Kidney tubule cell (primary cell): Measurements from ENCODE around the gene GABPA.
A peak's percentile ranks its signal among the peaks of the same experiment; 100 is the strongest.
"Not testable (repeated sequence)": the region's sequence is repeated elsewhere in the genome, so short reads cannot be mapped to it uniquely, and the experiment has no call there.

Experiments
- DNase-seq: peaks from one replicate; pipeline ENCODE4 v3.0.0-alpha.2; 2018; ENCODE audit warnings: low spot score

Gene GABPA

DNA sequence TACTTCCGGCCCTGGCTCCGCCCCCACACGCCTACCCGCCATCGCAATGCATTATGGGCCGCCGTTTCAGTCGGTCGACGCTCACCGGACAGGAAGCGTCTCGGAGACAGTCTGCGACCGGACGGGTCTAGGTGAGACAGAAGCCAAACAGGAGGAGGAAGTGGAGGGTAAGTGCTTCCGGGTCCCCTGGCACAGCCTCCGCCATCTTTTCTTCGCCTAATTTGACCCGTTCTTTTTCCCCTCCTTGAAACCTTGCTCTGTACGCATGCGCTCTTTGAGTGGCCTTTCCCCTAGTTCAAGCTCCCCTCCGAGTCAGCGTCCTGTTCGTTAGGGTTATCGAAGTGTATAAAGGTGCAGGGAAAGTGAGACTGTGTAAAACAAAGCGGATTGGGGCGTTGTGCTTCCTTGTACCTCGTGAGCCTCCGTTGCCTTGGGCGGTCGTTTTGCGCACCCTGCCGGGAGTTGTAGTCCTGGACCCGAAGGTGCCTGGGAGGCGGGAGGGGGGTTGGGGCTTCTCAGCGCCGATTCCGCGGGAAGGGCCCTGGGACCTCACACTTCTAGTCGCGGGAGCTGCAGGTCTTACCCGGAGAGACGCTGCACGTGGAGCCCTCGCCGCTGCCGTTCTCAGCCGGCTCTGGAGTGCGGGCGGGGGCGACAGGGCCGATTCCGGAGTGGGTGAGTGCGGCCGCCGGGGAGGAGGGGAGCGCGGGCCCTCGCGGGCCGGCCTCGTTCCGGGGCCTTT, at the start of gene GABPA, which contains the start of gene ATP5PF:
TSS of gene GABPA (plus strand) at position 69 of the 742 bp plus-strand sequence. CDS start 6,627 bp downstream, outside the sequence.
TSS of gene ATP5PF (minus strand) at position 1 of the 742 bp plus-strand sequence. CDS start 5,110 bp downstream, outside the sequence.
- peak; percentile 99 for DNase-seq

DNA sequence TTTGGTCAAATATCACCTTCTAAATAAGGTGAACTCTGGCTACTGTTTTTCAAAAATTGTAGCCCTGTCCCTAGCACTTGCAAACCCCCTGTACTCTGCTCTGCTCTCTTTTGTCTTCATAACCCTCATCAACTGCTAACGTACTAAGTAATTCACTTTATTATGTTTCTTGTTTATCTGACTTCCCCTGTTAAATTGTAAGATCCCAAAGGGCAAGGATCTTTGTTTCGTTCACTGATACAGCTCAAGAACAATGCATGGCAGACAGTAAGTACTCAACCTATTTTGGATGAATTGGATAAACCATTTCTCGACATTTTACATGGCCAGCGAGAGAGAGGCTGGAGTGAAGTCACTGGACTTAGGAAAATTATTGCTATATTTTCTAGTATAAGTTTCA, 47.0 kb upstream of the GABPA start:
- no peak for DNase-seq

DNA sequence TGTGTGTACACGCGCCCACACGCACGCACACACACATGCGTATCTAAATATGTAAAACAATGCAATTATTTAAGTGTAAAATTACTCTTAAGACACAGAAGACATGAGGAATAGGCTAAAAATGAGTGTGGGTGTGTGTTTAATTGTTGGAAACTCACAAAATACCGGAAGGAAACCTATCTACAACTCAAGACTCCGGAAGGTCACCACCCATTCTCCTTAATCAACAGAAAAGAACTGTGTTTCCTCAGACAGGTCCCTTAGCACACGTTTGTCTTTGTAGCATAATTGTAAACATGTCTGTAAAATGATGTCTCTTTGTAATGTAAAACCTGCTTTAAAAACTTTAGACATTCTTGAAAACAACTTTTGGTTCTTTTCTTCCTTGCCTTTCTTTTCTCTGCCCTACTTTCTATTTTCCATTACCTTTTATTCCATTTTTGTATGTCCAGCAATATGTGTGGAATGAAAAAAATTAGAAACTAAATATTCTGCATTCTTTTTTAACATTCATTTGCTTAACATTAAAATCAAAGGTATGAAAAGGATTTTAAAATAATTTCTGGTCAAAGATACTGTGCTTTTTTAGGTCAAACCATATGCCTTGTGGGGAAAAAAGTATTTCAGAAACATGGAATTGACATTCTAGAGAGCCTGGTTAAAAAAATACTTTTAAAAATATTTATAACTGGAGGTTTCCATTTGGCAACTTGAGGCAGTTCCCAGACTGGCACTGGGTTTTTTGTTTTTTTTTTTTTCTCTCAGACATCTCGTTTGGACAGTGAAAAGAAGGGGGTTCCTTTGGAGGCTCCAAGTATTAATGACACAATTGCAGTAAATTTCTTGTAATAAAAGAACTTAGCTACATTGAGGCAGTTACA, 46.3 kb upstream of the GABPA start:
- no peak for DNase-seq

DNA sequence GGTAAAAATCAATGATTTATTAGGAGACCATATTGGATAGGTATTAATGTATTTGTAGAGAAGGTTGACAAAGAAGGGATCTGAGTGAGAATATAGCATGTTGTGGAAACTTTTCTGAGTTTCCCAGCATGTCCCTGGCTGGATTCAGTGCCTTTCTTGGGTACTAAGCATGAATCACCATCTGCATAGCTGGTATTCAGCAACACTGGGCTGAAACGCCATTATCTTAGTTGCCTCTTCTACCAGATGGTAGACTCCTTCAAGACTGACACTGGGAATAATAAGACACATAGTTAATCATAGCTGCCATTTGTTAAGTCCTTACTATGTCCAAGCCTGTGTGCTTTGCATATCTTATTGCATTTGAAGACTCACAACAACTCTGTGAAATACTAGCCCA, 45.5 kb upstream of the GABPA start:
- peak; percentile 2 for DNase-seq

DNA sequence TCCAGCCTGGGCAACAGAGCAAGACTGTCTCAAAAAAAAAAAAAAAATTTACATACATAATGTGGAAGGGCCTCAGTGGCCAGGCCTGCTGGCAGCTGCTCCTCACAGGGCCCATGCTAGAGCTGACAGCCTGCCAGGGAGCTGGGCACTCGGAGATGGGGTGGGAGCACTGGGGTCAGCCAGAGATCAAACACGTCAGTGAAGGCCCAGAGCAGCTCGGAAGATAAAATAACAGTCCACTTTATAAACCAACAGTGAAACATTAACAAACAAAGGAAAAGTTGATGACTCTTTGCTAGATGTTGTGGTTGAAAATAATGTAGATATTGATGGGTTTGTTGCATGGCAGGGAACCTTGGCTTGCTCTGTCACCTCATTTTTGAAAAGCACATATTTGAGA, 42.8 kb upstream of the GABPA start:
- peak; percentile 73 for DNase-seq

DNA sequence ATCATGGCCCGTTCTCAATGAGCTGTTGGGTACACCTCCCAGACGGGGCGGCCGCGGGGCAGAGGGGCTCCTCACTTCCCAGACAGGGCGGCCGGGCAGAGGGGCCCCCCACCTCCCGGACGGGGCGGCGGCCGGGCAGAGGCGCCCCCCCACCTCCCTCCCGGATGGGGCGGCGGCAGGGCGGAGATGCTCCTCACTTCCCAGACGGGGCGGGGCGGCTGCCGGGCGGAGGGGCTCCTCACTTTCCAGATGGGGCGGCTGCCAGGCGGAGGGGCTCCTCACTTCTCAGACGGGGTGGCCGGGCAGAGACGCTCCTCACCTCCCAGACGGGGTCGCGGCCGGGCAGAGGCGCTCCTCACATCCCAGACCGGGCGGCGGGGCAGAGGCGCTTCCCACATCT, 39.3 kb upstream of the GABPA start:
- DNase-seq = not testable (repeated sequence)

DNA sequence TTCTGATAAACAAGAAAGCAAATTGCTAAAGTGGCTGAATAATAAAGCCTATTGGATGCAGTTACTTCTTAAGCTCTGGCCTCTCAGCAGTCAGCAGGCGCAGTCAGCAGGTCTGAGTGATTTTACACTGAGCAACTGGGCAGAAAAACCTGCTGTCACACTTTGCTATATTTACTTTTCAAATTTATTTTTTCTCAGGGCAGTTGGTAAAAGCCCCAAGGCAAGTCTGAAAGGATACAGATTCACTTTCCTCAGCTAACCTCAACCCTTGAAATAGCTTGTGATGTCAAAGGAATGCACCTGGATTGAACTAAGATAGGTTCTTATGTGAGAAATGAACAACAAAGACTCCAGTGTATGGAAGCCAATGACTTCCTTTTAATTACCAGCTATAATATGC, 34.0 kb upstream of the GABPA start:
- peak; percentile 19 for DNase-seq

DNA sequence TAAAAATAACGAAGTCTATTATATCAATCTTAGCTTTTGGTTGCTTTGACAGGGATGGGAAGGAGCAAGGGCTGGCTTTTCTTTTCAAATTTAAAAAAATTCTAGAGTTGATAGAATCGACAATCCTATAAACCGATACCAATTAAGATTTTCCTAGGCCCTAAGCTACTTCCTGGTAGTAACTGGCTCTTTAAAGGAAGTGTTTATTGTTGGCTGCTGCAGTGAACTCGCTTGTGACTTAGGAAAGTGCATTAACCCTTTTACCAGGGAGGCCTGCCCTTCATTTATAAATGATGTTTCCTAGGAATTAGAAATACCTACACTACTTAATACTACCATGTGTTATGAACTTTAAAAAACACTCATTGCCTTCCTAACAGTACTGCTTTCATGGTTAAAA, 33.2 kb upstream of the GABPA start:
- DNase-seq = no peak

DNA sequence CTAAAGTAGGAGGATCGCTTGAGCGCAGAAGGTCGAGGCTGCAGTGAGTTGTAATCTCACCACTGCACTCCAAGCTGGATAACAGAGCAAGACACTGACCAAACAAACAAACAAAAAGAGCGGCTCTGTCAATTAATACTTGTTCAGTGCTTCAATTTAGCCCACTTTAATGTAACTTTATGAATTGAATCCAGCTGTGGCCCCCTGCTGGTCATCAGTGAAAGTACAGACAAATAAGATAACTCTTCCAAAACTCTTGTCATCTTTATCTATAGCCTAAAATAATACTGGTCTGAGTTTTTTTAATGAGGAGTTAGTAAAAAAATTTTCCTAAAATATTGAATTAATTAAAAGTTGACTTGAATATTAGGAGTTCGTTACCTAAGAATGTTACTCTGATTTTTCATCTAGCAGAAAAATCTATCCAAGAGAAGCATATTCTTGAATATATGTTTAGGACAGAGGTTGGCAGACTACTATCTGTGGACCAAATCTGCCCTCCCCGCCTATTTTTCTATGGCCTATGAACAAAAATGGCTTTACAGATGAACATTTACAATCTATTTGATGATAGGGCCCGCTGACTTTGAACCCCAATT, 26.2 kb upstream of the GABPA start:
- peak; percentile 50 for DNase-seq

DNA sequence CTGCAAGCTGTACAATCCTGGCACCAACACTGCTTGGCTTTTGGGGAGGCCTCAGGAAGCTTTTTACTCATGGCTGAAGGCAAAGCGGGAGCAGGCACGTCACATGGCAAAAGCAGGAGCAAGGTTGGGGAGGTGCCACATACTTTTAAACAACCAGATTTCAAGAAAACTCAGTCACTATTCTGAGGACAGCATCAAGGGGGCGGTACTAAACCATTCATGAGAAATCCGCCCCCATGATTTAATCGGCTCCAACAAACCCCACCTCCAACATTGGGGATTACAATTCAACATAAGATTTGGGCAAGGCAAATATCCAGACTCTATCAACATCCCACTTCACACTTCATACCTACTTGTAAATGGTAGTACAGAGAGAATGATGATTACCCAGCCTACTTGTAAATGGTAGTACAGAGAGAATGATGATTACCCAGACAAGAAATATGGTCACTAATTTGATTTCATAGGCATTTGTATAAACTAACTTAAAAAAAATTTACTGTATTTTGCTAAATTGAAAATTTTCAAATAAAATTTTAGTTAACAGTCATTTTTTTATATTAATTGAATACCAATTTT, 25.0 kb upstream of the GABPA start:
- no peak for DNase-seq

DNA sequence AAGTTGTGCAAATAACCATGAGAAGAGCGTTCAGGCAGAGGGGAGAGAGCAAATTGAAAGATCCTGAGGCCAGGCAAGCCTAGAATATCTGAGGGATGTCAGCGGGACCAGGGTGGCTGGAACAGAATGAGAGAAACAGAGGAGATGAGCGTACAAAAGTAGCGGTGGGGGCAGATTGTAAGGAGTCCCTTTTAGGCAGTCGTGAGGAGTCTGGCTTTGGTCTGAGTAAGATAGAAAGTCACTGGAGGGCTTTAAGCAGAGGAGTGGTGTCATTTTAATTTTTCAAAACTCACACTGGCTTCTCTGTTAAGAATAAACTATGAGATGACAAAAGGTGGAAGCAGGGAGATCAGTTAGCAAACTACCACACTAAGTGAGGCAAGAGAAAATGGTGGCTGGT, 24.2 kb upstream of the GABPA start:
- no peak for DNase-seq

DNA sequence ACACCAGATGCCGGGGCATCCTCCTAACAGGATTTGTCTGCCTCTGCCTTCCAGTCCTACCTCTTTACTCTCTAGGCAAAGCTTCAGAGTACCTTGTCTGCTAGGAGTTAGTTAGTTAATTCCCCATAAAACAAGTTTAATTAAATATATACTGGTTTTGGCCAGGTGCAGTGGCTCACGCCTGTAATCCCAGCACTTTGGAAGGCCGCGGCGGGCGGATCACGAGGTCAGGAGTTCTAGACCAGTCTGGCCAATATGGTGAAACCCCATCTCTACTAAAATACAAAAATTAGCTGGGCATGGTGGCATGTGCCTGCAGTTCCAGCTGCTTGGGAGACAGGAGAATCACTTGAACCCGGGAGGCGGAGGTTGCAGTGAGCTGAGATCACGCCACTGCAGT, 20.7 kb upstream of the GABPA start:
- not testable (repeated sequence) for DNase-seq

DNA sequence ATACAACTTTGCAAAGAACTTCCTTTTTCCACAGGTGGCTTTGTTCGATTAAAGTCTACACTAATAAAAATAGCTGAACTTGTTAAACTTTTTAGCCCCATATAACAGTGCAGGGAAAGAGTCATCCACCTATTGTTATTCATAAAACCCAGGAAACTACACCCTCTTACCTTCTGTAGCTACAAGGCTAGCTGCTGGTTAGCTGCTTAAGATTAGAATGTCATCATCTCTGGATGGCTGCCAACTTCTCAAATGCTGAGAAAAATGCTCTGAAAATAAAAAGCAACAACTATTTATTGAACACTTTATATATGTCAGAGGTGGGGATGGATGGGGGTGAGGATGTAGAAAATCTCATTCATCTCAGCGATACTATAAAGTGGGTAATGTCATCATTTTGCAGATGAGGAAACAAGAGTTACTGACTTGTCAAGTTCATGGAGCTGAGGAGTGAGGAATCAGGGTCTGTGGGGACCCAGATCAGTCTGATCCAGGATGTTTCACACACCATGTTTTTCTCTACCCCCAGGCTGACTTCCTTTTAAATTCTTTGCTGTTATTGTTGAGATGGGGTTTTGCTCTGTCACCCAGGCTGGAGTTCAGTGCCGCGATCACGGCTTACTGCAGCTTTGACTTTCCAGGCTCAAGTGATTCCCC, 17.2 kb upstream of the GABPA start:
- DNase-seq = peak; percentile 44

DNA sequence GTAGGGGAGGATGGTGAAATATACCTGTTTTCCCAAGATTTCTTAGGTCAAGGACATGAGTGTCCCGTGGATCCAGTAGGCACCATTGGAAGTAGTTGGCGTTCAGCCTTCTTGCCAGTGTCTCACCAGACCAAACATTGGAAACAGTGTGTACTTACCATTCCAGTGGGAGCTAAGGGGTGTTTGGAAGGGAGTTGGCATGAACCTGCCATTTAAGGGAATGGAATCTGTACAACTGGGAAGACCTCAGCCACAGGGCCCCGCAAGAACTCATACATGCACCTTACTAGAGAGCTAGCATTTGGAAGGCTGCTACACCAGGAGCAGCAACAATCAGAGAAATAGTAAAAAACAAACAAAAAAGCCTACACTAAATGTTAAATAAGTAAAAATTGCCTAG, 12.8 kb upstream of the GABPA start:
- DNase-seq = no peak

DNA sequence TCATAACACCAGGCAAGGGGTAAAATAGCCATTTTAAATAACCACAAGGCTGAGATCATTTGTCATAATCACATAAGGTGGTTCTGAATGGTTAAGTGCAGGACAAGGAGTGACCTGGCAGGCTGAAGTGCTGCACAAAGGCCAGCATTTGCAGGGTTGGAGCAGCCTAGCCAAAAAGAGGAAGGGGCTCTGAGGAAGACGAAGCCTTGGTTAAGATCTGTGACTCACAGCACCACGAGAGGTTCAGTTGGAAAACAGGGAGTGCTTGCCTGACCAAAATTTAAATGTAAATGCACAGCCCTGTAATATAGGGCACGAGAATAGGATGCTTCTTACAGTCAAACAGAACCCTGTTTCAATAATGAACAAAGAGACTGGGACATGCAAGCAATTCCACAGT, 12.1 kb upstream of the GABPA start:
- no peak for DNase-seq

DNA sequence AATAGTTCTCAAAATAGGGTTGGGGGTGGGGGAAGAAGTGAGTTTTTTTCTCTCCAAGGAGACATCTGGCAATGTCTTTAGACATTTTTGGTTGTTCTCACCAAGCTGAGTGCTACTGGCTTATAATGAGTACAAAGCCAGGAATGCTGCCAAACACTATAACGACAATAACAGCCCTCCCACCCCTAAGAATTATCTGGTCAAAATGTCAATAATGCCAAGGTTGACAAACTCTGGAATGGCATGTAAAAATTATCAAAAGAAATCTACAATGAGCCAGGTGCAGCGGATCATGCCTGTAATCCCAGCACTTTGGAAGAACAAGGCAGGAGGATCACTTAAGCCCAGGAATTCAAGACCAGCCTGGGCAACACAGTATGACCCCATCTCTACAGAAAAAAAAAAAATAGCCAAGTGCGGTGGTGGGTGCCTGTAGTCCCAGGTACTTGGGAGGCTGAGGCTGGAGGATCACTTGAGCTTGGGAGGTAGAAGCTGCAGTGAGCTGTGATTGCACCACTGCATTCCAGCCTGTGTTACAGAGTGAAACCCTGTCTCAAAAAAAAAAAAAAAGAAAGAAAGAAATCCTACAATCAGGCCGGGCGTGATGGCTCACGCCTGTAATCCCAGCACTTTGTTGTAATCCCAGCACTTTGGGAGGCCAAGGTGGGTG, 2.5 kb upstream of the GABPA start:
- DNase-seq = peak; percentile 18

DNA sequence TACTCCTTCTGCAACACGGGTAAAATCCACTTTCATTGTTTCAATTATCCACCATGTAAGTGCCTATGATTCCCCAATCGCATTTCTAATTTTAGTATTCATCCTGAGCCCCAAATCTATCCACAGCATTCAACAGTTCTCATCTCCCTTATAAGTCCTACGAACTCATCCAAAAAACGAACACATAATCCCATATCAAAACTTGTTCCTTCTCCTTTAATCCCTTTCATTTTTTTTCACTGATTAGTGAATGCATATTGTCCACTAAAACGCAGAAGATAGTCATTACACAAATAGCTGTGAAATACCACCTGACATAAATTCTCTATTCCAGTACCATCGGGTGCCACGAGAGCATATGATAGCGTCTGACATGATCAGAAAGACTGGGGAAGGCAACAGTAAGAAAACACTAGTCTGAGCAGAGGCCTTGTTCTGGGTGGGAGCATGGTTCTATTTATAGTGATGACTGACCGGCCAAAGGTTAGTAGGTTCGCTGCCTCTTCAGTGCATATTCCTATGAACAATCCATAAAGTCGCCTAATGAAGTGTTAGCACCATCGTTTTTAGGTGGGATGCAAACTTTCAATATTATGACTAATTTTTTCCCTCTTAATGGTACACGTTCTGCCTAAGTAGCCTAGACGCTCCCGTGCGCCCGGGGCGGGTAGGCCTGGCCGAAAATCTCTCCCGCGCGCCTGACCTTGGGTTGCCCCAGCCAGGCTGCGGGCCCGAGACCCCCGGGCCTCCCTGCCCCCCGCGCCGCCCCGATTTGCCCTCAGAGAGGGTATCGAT, 716 bp upstream of the GABPA start:
- DNase-seq = peak; percentile 30

DNA sequence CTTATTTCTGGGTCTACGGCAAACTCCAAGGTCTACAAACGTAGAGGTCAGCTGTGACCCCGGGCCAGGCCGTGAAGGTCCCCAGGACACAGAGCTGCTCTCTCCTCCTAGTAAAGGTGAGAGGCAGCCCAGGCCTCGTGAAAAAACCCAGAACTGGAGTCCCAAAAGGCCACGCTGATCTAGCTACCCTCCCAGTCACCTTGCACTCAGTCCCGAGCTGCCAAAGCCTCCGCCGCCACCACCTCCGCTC, 193 bp upstream of the GABPA start:
- DNase-seq = no peak

DNA sequence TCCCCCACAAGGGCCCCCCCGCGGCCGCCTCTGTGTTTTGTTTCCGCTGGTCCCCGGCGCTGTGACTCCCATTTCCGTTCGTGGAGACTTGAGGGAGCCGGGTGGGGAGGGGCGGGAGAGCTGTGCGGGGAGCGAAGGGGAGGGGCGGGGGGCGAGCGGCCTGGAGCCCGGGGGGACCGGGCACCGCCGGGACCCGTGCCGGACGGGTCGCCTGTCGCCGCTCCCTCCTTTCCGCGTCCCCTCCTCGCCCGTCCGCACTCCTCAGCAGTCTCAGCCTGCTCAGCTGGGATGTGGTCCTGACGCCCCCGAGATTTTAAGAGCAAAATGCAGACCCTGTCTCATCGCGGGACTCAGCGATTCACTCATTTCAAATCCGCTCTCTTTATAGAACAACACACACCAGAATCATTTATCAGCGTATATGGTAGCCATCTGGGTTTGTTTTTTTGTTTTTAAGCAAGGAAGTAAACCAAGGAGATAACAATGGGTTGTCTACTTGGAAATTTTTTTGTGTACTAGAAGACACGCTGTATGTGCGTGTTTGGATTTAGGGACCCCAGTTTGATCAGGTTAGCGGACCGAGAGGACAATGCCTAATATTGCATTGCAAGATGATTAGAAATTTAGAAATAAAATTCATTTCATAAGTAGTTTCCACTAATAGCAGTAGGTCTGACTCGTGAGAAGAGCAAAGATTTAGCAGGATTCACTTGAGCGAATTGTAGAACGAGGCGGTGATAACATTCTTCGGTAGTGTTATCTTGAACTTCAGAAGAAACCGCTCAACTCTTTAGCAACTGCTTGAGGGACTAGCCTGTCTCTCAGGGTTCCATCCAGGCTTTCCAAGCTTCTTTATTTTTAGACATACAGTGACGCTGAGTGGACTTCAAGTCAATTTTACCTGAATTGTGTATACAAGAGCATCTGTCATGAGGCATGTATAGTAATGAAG, 1.1 kb downstream of the GABPA start:
- peak; percentile 82 for DNase-seq

DNA sequence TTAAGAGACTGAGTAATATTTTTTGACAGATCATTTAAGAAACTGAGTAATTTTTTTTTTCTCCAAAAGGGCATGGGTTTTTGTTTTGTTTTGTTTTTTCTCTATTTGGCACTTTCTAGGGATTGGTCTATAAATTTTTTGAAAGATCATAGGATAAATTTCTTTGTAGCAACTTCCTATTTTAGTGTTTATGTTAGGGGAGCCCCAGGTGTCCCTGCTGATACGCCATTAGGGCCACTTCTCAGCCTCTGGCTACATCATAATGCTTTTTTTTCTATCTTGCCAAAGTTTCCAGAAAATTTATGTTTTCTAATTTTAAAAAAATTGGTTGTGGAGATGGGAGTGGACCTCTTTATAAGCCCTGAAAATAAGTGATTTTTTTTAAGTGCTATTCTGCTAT, 2.6 kb downstream of the GABPA start:
- no peak for DNase-seq
